Measurements from ENCODE around the gene NPDC1. TPM values are rescaled to one million over a fixed set of nuclear protein-coding genes. Genes with fewer than 3 reads are reported as not detected.

Gene NPDC1
- total RNA-seq, 1 donor = 23.8 TPM

DNA sequence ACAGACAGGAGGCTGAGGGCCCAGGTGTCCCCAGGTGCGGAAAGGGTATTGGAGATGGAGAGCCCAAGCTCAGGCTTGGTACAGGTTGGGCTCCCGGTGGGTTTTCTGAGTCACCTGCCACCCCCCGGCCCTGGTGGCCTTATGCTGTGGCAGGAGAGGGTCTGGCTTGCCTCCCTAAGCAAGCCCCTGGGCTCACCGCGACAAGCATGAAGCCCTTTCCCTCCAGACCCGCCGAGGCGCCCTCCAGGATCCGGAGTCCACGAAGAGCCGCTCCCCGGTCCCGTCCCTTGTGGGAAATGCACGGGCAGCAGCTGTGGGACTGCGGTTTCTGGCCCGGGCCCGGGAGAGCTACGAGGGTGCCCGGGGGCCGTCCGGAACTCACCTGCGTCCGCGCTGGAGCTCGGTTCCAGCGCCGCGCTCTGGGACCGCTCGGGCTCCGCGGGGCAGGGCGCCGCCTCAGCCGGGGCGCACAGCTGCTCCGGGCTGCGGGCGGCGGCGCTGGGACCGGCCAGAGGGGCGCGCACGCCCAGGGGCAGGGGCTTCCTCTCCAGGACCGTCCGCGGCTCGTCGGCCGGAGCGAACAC, 23.6 kb upstream of the NPDC1 start:
- TF ChIP-seq, protein P1, sequence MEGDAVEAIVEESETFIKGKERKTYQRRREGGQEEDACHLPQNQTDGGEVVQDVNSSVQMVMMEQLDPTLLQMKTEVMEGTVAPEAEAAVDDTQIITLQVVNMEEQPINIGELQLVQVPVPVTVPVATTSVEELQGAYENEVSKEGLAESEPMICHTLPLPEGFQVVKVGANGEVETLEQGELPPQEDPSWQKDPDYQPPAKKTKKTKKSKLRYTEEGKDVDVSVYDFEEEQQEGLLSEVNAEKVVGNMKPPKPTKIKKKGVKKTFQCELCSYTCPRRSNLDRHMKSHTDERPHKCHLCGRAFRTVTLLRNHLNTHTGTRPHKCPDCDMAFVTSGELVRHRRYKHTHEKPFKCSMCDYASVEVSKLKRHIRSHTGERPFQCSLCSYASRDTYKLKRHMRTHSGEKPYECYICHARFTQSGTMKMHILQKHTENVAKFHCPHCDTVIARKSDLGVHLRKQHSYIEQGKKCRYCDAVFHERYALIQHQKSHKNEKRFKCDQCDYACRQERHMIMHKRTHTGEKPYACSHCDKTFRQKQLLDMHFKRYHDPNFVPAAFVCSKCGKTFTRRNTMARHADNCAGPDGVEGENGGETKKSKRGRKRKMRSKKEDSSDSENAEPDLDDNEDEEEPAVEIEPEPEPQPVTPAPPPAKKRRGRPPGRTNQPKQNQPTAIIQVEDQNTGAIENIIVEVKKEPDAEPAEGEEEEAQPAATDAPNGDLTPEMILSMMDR (IDR thresholded peaks at IDR 0.05; ENCODE audit: insufficient read depth, low read length) = no peak
- peak overlapping the region; percentile 17 for H3K4me3 ChIP-seq (ENCODE audit: low read depth, low read length)
- DNase-seq (ENCODE audit: low read depth) = no peak

DNA sequence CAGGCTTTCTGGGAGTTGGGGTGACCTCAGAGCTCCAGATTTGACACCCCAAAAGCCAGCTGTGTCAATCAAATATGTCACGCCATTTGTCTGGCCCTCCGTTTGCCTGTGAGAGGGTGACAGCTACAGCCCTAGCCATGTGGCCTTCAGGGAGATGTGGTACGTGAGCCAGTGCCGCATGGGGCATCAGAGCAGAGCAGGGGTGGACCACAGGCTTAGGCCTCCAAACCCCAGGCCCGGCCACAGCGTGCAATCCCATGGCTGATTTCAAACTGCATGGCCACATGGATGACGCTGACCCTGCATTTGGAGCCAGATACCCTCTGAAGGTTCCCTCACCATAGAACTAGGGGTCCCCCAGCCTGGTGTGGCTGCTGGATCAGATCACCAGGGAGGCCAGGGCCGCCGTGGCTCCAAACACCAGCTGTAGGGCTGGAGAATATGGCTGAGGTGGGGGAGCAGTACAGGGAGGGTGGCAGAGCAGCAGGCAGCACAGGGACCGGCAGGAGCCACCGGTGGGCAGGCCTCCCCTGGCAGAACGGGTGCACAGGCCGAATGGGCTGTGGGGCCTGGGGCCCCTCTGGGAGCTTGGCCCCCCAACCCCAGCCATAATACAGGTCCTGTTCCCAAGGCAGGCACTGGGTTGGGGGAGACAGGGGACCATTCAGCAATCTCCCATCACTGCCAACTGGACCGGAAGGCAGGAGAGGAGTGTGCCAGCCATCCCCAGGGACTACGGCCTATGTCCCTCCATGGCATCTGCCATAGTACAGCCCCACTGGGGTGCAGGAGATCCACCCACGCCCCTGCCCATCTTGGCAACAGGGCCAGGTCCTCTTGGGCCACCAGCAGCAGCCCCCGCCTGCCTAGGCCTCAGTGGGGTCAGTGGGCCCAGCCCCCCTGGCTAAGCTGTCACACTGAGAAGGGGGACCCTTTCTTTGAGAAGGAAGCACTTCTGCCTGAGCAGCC, 22.8 kb upstream of the NPDC1 start:
- H3K4me3 ChIP-seq (ENCODE audit: low read depth, low read length) = peak overlapping the region; percentile 5
- DNase-seq (ENCODE audit: low read depth) = no peak
- TF ChIP-seq, protein P1 (IDR thresholded peaks at IDR 0.05; ENCODE audit: insufficient read depth, low read length) = no peak

DNA sequence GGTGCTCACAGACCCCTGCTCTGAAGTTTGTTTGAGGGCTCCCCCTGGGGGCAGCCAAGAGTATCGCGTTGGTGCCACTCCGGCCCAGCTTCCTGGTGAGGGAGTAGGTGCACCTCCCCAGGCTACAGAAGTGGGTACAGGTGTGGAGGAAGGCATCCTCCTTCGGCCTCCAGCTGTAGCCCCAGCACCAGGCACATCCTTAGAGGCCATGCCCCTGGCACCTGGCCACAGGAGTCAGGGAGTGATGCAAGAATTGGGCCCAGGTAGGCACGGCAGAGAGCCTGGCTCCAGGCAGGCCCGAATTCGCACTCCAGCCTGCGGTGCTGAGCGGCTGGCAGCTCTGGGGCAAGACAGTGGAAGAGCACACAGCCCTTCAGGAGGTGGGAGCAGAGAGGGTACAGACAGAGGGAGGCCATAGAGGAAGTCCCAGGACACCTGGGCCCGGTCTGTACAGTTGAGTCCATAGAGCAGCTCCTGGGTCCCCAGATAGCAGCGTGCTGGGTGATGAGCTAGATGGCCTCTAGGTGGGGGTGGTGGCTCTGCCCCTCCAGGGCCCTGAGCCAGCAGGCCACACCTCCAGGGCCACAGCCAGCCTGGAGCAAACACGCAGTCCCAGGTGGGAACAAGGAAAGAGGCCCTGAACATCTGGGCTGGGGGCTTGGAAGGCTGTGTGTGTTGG, 22.0 kb upstream of the NPDC1 start:
- DNase-seq (ENCODE audit: low read depth) = peak; percentile 81
- no peak overlapping the region for H3K4me3 ChIP-seq (ENCODE audit: low read depth, low read length)
- TF ChIP-seq, protein P1 (IDR thresholded peaks at IDR 0.05; ENCODE audit: insufficient read depth, low read length) = peak; percentile 90

DNA sequence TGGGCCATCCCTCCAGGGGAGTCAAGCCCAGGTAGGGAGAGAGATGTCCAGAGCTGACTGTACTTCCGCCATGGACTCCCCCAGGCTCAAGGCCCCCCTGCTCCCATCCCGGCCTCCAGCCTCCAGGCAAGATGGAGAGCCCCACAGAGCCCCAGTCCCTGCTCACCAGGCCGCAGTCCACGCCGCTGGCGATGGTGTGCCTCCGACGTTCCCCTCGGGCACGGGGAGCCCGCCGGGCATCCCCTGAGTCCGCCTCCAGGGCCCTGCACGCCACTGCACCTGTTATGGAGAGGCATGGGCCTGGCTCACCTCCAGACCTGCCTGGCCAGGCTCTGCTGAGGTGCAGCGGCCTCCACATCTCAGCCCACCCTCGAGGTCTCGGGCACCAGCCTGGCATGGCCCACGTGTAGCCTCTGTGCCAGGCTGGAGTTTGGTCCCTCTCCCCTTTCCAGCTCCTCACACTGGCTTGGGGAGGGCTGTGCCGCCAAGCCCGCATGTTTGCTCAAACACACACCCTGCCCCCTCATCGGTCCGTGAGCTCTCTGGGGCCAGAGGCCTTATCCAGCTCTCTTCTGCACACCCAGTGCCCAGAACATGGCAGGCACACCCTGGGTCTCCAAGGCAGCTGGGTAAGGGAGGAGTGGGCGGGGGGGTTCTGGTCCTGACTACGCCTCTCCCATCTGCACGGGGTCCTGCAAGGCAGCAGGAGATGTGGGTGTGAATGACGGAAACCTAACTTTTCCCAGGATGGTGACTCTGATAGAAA, 20.3 kb upstream of the NPDC1 start:
- H3K4me3 ChIP-seq (ENCODE audit: low read depth, low read length) = no peak overlapping the region
- TF ChIP-seq, protein P1 (IDR thresholded peaks at IDR 0.05; ENCODE audit: insufficient read depth, low read length) = no peak
- no peak for DNase-seq (ENCODE audit: low read depth)

DNA sequence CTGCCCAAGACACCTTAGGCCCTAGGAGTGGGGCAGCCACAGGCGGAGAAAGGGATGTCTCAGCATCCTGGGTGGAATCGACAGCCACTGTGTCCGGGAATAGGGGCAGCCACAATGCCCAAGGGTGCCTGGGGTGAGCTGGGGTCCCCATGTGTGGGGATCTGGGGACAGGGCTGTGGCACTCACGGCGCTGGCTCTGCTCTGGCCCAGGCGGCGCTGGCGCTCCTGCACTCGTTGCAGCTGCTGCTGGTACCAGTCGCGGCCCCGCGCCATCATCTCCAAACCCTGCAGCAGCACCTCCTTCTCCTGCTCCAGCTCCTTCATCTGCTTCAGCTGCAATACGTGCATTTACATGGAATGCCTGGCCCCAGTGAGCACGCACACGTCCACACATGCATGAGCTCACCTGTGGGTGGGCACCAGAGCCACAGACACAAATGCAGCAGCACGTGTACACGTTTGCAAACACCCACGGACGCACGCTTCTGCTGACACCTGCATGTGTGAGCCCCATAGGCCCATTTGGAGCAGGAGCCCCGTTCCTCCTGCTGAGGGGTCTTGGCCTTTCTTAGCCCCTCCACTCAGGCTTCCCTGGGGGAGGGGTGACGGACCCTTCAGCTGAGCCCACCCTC, 19.5 kb upstream of the NPDC1 start:
- DNase-seq (ENCODE audit: low read depth) = no peak
- TF ChIP-seq, protein P1 (IDR thresholded peaks at IDR 0.05; ENCODE audit: insufficient read depth, low read length) = no peak
- no peak overlapping the region for H3K4me3 ChIP-seq (ENCODE audit: low read depth, low read length)

DNA sequence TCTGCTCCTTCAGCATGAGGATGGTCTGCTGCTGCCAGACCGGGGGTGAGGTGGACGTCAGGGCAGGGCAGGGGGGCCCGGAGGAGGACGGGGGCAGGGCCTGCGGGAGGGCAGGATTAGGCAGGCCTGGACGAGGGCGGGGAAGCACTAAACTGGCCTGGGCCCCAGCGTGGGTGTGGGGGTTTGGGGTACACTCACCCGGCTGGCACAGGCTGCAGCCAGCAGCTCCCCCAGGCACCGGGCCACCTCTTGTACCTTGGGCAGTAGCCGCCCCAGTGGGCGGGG, 18.8 kb upstream of the NPDC1 start:
- H3K4me3 ChIP-seq (ENCODE audit: low read depth, low read length) = no peak overlapping the region
- TF ChIP-seq, protein P1 (IDR thresholded peaks at IDR 0.05; ENCODE audit: insufficient read depth, low read length) = no peak
- no peak for DNase-seq (ENCODE audit: low read depth)

All from fibroblast of the aortic adventitia (primary cell).